GM19452 (cell line): ENCODE measurements around the gene SAT2.
"Not testable (repeated sequence)": the region's sequence is repeated elsewhere in the genome, so short reads cannot be mapped to it uniquely, and the experiment has no call there.

Experiments
- ATAC-seq: cut with Tn5 transposase; IDR thresholded peaks from one replicate; pipeline ENCODE4 v1.9.1; 2021; ENCODE audit not compliant: unreplicated experiment

The SAT2 gene

GRCh38 chr17:7634384-7634783 lies 6.8 kb upstream of the SAT2 start:
- no peak for ATAC-seq

DNA sequence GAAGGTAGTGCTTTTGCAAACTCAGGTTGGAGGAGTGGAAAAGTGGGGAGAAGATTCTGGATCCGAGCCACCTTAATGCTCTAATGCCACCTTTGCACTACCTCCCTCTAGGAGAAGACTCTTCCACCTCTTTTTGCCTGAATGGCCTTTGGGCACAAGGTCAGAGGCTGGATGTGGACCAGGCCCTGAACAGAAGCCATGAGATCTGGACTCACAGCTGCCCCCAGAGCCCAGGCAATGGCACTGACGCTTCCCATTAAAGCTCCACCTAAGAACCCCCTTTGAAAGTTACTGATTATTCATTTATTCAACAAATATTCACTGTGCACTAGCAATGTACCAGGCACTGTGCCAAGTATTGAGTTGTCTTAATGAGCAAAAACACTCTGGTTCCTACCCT lies 5.5 kb upstream of the SAT2 start:
- no peak for ATAC-seq

DNA sequence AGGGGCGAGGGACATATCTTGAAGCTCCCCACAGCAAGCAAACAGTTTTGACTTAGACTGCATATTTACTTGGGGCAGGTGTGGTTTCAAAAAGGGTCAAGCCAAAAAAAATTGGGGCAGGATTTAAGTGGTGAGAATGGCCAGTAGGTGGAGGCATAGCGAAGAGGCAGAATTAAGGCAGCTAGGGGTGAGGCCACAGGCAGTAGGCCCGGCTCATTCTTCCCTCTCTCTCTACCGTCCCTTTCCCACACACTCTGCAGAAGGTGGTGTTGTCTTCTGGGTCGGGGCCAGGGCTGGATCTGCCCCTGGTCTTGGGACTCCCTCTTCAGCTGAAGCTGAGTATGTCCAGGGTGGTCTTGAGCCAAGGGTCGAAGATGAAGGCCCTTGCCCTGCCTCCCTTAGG lies 4.9 kb upstream of the SAT2 start:
- ATAC-seq = no peak

DNA sequence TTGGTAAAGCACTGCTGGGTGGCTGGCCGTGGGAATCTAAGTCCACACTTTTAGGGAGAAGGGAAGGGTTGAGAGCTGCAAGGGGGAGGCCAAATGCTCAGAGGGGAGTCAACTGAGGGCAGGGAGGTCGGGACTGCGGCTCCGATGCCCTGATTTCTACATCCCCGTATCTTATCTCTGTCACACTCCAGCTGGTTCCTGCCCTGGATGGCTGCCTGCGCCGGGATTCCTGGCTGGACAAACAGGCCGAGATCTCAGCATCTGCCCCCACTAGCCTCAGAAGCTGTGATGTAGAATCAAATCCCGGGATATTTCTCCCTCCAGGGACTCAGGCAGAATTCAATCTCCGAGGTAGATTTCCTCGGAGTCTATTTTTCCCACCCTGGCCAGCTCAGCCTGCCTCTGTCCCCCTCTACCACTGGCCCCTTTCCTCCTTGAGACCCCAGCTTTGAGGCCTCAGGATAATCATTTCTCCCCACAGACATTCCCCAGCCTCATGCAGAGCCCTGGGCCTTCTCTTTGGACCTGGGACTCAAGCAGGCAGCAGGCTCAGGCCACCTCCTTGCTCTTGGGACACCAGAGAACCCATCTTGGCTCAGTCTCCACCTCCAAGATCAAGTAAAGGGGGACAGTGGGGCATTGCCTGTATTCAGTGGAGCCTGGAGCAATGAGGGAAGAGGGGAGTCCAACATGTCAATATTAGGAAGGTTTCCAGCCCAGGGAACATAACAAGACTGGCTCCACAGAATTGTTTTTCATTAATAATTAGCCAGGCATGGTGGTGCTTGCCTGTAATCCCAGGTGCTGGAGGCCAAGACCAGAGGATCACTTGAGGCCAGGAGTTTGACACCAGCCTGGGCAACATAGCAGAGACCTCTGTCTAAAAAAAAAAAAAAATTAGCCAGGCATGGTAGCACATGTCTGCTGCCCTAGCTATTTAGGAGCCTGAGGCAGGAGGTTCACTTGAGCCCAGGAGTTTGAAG lies 4.1 kb upstream of the SAT2 start:
- ATAC-seq = no peak

DNA sequence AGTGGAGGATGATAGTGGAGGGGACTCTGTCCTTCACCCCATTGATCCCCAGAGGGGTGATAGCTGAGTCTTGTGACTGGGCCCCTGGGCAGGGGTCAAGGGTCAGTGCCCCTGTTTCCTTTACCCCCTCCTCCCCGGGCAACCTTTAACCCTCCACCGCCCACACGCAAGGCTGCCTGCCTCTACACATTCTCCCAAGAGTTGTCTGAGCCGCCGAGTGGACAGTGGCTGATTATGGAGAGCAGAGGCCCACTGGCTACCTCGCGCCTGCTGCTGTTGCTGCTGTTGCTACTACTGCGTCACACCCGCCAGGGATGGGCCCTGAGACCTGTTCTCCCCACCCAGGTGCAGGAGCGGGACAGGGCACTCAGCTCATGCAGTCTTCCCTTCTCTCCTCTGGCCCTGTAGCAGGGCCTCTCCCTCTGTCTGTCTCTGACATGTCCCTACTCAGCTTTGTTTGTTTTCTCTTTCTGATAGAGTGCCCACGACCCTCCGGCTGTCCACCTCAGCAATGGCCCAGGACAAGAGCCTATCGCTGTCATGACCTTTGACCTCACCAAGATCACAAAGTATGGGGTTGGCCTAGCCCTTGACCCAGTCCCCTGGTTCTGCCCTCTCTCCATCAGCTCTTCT lies 2.4 kb upstream of the SAT2 start, which contains the start of gene SHBG:
SHBG (plus strand) TSS at position 197 of the 633 bp plus-strand sequence; CDS start at position 235, 38 bp downstream.
- ATAC-seq = no peak

- no peak for ATAC-seq
Observed at GRCh38 chr17:7626956-7627249, 718 bp downstream of the SAT2 start.

GRCh38 chr17:7626307-7626706 lies 1.3 kb downstream of the SAT2 start:
- ATAC-seq = no peak

- not testable (repeated sequence) for ATAC-seq
Observed at GRCh38 chr17:7625749-7626148, 1.9 kb downstream of the SAT2 start.

DNA sequence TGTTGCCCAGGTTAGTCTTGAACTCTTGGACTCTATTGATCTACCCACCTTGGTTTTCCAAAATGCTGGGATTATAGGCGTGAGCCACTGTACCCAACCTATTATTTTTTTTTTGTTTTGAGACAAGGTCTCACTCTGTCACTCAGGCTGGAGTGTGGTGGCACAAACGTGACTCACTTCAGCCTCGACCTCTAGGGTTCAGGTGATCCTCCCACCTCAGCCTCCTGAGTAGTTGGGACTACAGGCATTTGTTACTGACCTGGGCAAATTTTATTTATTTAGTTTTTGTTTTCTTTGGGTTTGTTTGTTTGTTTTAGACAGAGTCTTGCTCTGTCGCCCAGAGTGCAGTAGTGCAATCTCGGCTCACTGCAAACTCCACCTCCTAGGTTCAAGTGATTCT lies 4.0 kb downstream of the SAT2 start:
- ATAC-seq = no peak

- ATAC-seq = no peak
Observed at GRCh38 chr17:7620835-7621234, 6.8 kb downstream of the SAT2 start.

- ATAC-seq = no peak
Observed at GRCh38 chr17:7618608-7619007, 9.0 kb downstream of the SAT2 start.

DNA sequence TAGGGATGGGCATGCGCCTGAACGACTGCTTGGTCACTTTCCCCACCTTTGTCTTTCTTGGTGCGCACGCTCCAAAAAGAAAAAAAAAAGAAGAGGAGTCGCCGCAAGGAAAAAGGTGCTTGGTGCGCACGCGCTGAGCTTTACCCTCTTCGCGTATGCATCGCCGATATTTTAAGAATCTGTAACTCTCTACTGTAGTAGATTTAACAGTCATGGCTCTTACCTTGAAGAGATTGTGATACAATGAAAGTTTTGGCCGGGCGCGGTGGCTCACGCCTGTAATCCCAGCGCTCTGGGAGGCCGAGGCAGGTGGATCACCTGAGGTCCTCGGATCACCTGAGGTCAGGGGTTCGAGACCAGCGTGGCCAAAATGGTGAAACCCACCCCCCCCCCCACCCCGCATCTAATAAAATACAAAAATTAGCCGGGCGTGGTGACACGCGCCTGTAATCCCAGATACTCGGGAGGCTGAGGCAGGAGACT lies 12.3 kb downstream of the SAT2 start:
- no peak for ATAC-seq

- peak; percentile 80 for ATAC-seq
Observed at GRCh38 chr17:7614425-7615264, 13.0 kb downstream of the SAT2 start, which contains the start of gene FXR2. Gene FXR2, minus strand, starts transcription at chr17:7614897. Its CDS starts 365 bp downstream, at chr17:7614532.

GRCh38 chr17:7613769-7614424 lies 13.7 kb downstream of the SAT2 start:
- ATAC-seq = no peak

GRCh38 chr17:7612294-7612640 lies 15.4 kb downstream of the SAT2 start:
- ATAC-seq = no peak

- no peak for ATAC-seq
Observed at GRCh38 chr17:7611635-7612293, 15.9 kb downstream of the SAT2 start.

DNA sequence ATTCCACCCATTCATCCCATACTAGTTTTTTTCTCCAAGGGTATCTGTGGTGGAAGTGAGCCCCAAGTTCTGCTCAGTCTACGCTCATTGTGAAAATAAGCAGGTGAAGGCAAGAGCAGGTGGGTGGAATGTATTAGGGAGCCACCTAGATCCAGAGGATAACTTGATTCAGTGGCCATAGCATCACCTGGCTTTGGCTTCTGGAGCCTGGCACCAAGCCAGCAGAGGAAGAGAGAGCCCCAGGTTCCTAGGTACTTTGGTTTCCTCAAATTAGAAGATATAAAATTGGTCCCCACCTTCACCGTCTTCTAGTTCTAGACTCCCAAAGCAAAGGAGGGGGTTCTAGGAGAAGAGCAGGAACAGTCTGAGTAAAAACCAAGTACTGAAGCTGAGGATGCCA lies 17.0 kb downstream of the SAT2 start:
- ATAC-seq = no peak

DNA sequence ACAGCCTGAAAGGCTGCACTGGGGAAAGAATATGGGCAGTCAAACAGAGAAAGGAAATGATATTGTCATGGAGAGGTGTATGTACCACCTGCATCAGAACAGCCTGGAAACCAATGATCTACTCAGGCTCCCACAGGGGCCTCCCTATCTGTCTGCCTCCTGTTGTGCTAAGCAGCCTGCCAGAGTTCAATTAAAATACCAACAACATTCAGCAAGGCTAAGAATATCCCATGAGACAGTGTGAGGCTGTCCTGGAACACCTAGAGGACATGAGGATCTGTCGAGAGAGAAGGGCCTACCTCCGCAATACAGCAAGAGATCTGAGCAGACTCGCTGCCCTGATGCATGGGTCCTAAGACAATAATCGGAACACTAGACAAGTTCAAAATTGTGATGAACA lies 21.3 kb downstream of the SAT2 start:
- ATAC-seq = no peak

- ATAC-seq = not testable (repeated sequence)
Observed at GRCh38 chr17:7597561-7597960, 30.1 kb downstream of the SAT2 start.

DNA sequence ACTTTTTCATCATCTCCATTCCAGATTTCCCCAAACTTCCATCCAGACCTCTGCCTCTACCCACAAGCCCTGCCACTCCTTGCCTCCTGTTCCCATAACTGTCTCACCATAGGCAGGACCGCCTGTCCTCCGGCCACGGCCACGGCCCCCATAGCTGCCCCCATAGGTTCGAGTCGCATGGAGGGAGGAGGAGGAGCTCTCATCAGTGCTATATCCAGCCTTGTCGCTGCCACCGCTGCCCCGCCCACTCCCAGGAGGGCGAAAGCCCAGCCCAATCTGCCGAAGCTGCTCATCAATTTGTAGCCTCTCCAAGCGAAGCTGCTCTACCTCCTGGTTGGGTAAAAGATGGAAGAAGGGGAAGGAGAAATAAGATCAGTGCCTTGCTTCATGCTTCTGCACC lies 34.3 kb downstream of the SAT2 start:
- ATAC-seq = no peak
